Endodermal cell (in vitro differentiated cells): ENCODE measurements around the gene C2CD3. TPM values are rescaled to one million over a fixed set of nuclear protein-coding genes. Genes with fewer than 3 reads are reported as not detected.

Experiments
- DNase-seq: peaks from one replicate; pipeline ENCODE4 v3.0.0-alpha.2; 2017
- H3K27ac ChIP-seq: 2 replicates; pipeline ENCODE4 v1.5.1; 2013; ENCODE audit warnings: mild to moderate bottlenecking, low read depth, low read length, moderate library complexity
- H3K27me3 ChIP-seq: 2 replicates; pipeline ENCODE4 v1.6.1; 2013; ENCODE audit warnings: mild to moderate bottlenecking, low read length, moderate library complexity; ENCODE audit not compliant: insufficient read depth, control insufficient read depth, poor library complexity, severe bottlenecking
- H3K36me3 ChIP-seq: 2 replicates; pipeline ENCODE4 v1.7.0; 2013; ENCODE audit warnings: mild to moderate bottlenecking, low read length, moderate library complexity; ENCODE audit not compliant: control insufficient read depth, insufficient read depth
- H3K4me1 ChIP-seq: one replicate; pipeline ENCODE4 v1.7.0; 2013; ENCODE audit warnings: low read length; ENCODE audit not compliant: control insufficient read depth, insufficient read depth
- H3K4me3 ChIP-seq: 2 replicates; pipeline ENCODE4 v1.5.1; 2013; ENCODE audit warnings: mild to moderate bottlenecking, low read length, moderate library complexity
- H3K9ac ChIP-seq: 2 replicates; pipeline ENCODE4 v1.6.1; 2013; ENCODE audit warnings: mild to moderate bottlenecking, low read length, moderate library complexity; ENCODE audit not compliant: poor library complexity, severe bottlenecking; ENCODE audit errors: extremely low read depth
- H3K9me3 ChIP-seq: 2 replicates; pipeline ENCODE4 v1.6.1; 2013; ENCODE audit warnings: mild to moderate bottlenecking, low read length, moderate library complexity; ENCODE audit not compliant: control insufficient read depth
- H3K27ac Mint-ChIP-seq: 2 replicates; pipeline ENCODE4 v1.8.0; 2020; ENCODE audit warnings: mixed read lengths
- H3K27me3 Mint-ChIP-seq: 2 replicates; pipeline ENCODE4 v1.8.0; 2021; ENCODE audit warnings: mild to moderate bottlenecking, mixed read lengths; ENCODE audit not compliant: insufficient read depth
- H3K36me3 Mint-ChIP-seq: 2 replicates; pipeline ENCODE4 v1.8.0; 2020; ENCODE audit warnings: low read depth, mixed read lengths
- H3K4me1 Mint-ChIP-seq: 2 replicates; pipeline ENCODE4 v1.8.0; 2020; ENCODE audit warnings: mixed read lengths
- H3K4me3 Mint-ChIP-seq: 2 replicates; pipeline ENCODE4 v1.8.0; 2020; ENCODE audit warnings: mild to moderate bottlenecking, moderate library complexity, mixed read lengths
- H3K9me3 Mint-ChIP-seq: 2 replicates; pipeline ENCODE4 v1.8.0; 2020; ENCODE audit warnings: mild to moderate bottlenecking, mixed read lengths
- CTCF ChIP-seq: fragments of 200-600 bp; sonication (generic); conservative IDR thresholded peaks from 2 replicates; pipeline ENCODE4 v1.5.0; 2021; ENCODE audit warnings: antibody characterized with exemption, mild to moderate bottlenecking
- WGBS, 2 experiments: methylation state at CpG; one replicate each; pipeline versions ENCODE4 v1.1.5 to v1.1.7; 2013; ENCODE audit warnings: missing lambda C conversion rate in 2 of 2, mixed read lengths in 1 of 2; ENCODE audit not compliant: insufficient coverage in 1 of 2, insufficient read length in 1 of 2; 5-methylcytosine and 5-hydroxymethylcytosine counted together
- total RNA-seq, 2 donors: library from RNA; stranded (reverse); fragmentation: NEBNext Ultra II Directional in 1 of 2; extraction: Animal tissue kit (Norgen Biotek cat#: 25700) in 1 of 2; gene quantifications; 2 replicates in 1 of 2; 3 replicates in 1 of 2; pipeline ENCODE4 v1.2.1, GENCODE V29; 2021

The C2CD3 gene
- total RNA-seq, 2 donors from 2014 or later: 31.0 to 34.2 TPM

- no peaks in the 10 kb centered on the region for H3K4me1 ChIP-seq
Observed at GRCh38 chr11:74102321-74102720, 68.5 kb downstream of the C2CD3 start.

GRCh38 chr11:74100735-74101134 lies 70.1 kb downstream of the C2CD3 start:
- H3K27ac Mint-ChIP-seq: no peak overlapping the region
- H3K4me3 Mint-ChIP-seq: no peak overlapping the region

More at GRCh38 chr11:74102321-74102720, 68.5 kb downstream of the C2CD3 start:
- Histone ChIP-seq H3K4me3 (no peak overlapping the region), H3K27ac (no peak overlapping the region), H3K36me3 (peaks cover 35% of the 10 kb centered on the region), H3K9ac (no peak overlapping the region), H3K27me3 (no peaks in the 10 kb centered on the region), H3K9me3 (no peaks in the 10 kb centered on the region)
- Mint-ChIP-seq H3K27me3 (no peaks in the 10 kb centered on the region), H3K4me3 (no peak overlapping the region), H3K9me3 (no peaks in the 10 kb centered on the region), H3K4me1 (no peaks in the 10 kb centered on the region), H3K36me3 (peaks cover 38% of the 10 kb centered on the region), H3K27ac (no peak overlapping the region)
- no peak for DNase-seq
- TF ChIP-seq CTCF: no peak

GRCh38 chr11:74100231-74100630 lies 70.6 kb downstream of the C2CD3 start:
- no peak for TF ChIP-seq CTCF
- Mint-ChIP-seq H3K27me3 (no peaks in the 10 kb centered on the region), H3K9me3 (no peaks in the 10 kb centered on the region), H3K36me3 (peaks cover 32% of the 10 kb centered on the region), H3K4me3 (no peak overlapping the region), H3K27ac (no peak overlapping the region), H3K4me1 (no peaks in the 10 kb centered on the region)
- Histone ChIP-seq H3K4me1 (no peaks in the 10 kb centered on the region), H3K9ac (no peak overlapping the region), H3K27ac (no peak overlapping the region), H3K9me3 (no peaks in the 10 kb centered on the region), H3K4me3 (no peak overlapping the region), H3K27me3 (no peaks in the 10 kb centered on the region), H3K36me3 (peaks cover 31% of the 10 kb centered on the region)
- 88% methylated on average over 2 of the region's 2 CpGs; no CpG with 5 or more reads in 1 of the 2 experiments for WGBS, 2 experiments
- no peak for DNase-seq

More at GRCh38 chr11:74100735-74101134, 70.1 kb downstream of the C2CD3 start:
- peaks cover 36% of the 10 kb centered on the region for H3K36me3 Mint-ChIP-seq
- no peak for DNase-seq
- Histone ChIP-seq H3K27me3 (no peaks in the 10 kb centered on the region), H3K36me3 (peaks cover 31% of the 10 kb centered on the region), H3K27ac (no peak overlapping the region), H3K4me1 (no peaks in the 10 kb centered on the region), H3K9ac (no peak overlapping the region), H3K9me3 (no peaks in the 10 kb centered on the region), H3K4me3 (no peak overlapping the region)
- no peaks in the 10 kb centered on the region for H3K9me3 Mint-ChIP-seq
- whole genome bisulfite sequencing, 2 experiments: 86% methylated on average over 1 of the region's 1 CpG; no CpG with 5 or more reads in 1 of the 2 experiments
- no peak for TF ChIP-seq CTCF
- H3K4me1 Mint-ChIP-seq: no peaks in the 10 kb centered on the region
- H3K27me3 Mint-ChIP-seq: no peaks in the 10 kb centered on the region
